CD14-positive monocyte (primary cell): Measurements from ENCODE around the gene ETS1. TPM values are rescaled to one million over a fixed set of nuclear protein-coding genes. Genes with fewer than 3 reads are reported as not detected.

Experiments
- DNase-seq, 3 donors: peaks; one replicate each; pipeline ENCODE4 v3.0.0-alpha.2; 2011 to 2022
- H2AFZ ChIP-seq: 2 replicates; pipeline ENCODE4 v1.6.0; 2012; ENCODE audit warnings: mild to moderate bottlenecking, low read depth, low read length, inconsistent platforms; ENCODE audit not compliant: insufficient read depth, poor library complexity, severe bottlenecking
- H3K27ac ChIP-seq, 2 donors: 1 replicate in 1 of 2; 2 replicates in 1 of 2; pipeline ENCODE4 v1.5.1; 2012 to 2013; ENCODE audit warnings: low read length in 2 of 2, control low read depth in 1 of 2, inconsistent platforms in 1 of 2, low read depth in 1 of 2, mild to moderate bottlenecking in 1 of 2
- H3K27me3 ChIP-seq, 2 donors: one replicate each; pipeline versions ENCODE4 v1.6.0 to v1.6.1; 2011 to 2013; ENCODE audit warnings: low read length in 2 of 2; ENCODE audit not compliant: control insufficient read depth in 2 of 2, insufficient read depth in 2 of 2
- H3K36me3 ChIP-seq, 2 donors: replicated peaks in 1 of 2; 1 replicate in 1 of 2; 2 replicates in 1 of 2; pipeline versions ENCODE4 v1.5.1 to v1.6.1; 2012 to 2013; ENCODE audit warnings: low read length in 2 of 2, control low read depth in 1 of 2, inconsistent platforms in 1 of 2, mild to moderate bottlenecking in 1 of 2; ENCODE audit not compliant: insufficient read depth in 2 of 2, control insufficient read depth in 1 of 2
- H3K4me1 ChIP-seq, 2 donors: 1 replicate in 1 of 2; 2 replicates in 1 of 2; pipeline versions ENCODE4 v1.5.1 to v1.6.1; 2012 to 2013; ENCODE audit warnings: low read length in 2 of 2, control low read depth in 1 of 2, inconsistent platforms in 1 of 2, mild to moderate bottlenecking in 1 of 2, moderate library complexity in 1 of 2; ENCODE audit not compliant: insufficient read depth in 2 of 2, control insufficient read depth in 1 of 2
- H3K4me2 ChIP-seq: replicated peaks from 2 replicates; pipeline ENCODE3; 2012; ENCODE audit warnings: low read length, moderate library complexity, mild to moderate bottlenecking; ENCODE audit not compliant: poor library complexity, severe bottlenecking; ENCODE audit errors: extremely low read depth
- H3K4me3 ChIP-seq, 3 experiments: fragments of 200-600 bp in 1 of 3; sonication (generic) in 1 of 3; replicated peaks in 1 of 3; 1 replicate in 2 of 3; 2 replicates in 1 of 3; pipeline ENCODE4 v1.5.1; 2011 to 2013; ENCODE audit warnings: low read length in 3 of 3, mild to moderate bottlenecking in 3 of 3, control low read depth in 2 of 3, low read depth in 2 of 3, inconsistent platforms in 1 of 3, moderate library complexity in 1 of 3
- H3K79me2 ChIP-seq: 2 replicates; pipeline ENCODE4 v1.6.0; 2012; ENCODE audit warnings: mild to moderate bottlenecking, control low read depth, inconsistent platforms, low read length, moderate library complexity; ENCODE audit not compliant: insufficient read depth
- H3K9ac ChIP-seq: 2 replicates; pipeline ENCODE4 v1.6.0; 2017; ENCODE audit warnings: low read length, mild to moderate bottlenecking; ENCODE audit not compliant: insufficient read depth, poor library complexity, severe bottlenecking
- H3K9me3 ChIP-seq, 2 donors: replicated peaks in 1 of 2; 1 replicate in 1 of 2; 2 replicates in 1 of 2; pipeline versions ENCODE4 v1.5.1 to v1.6.1; 2012 to 2013; ENCODE audit warnings: low read length in 2 of 2, control low read depth in 1 of 2; ENCODE audit not compliant: control insufficient read depth in 1 of 2, insufficient read depth in 1 of 2
- H4K20me1 ChIP-seq: 2 replicates; pipeline ENCODE4 v1.6.0; 2012; ENCODE audit warnings: mild to moderate bottlenecking, low read length, control low read depth, moderate library complexity; ENCODE audit not compliant: insufficient read depth
- H3K27ac Mint-ChIP-seq, 7 donors: one replicate each; pipeline ENCODE4 v1.8.0; 2020; ENCODE audit warnings: mild to moderate bottlenecking in 7 of 7, mixed read lengths in 7 of 7, moderate library complexity in 6 of 7, inconsistent platforms in 2 of 7
- H3K27me3 Mint-ChIP-seq, 3 donors: one replicate each; pipeline ENCODE4 v1.8.0; 2021 to 2022; ENCODE audit warnings: low read depth in 3 of 3, mild to moderate bottlenecking in 3 of 3, mixed read lengths in 3 of 3, moderate library complexity in 3 of 3, inconsistent platforms in 1 of 3
- H3K36me3 Mint-ChIP-seq, 2 donors: one replicate each; pipeline ENCODE4 v1.8.0; 2020; ENCODE audit warnings: mixed read lengths in 2 of 2, inconsistent platforms in 1 of 2, mild to moderate bottlenecking in 1 of 2
- H3K4me1 Mint-ChIP-seq: one replicate; pipeline ENCODE4 v1.8.0; 2020; ENCODE audit warnings: mild to moderate bottlenecking, mixed read lengths
- H3K4me3 Mint-ChIP-seq, 2 donors: one replicate each; pipeline ENCODE4 v1.8.0; 2020; ENCODE audit warnings: mild to moderate bottlenecking in 2 of 2, mixed read lengths in 2 of 2, moderate library complexity in 1 of 2
- H3K9me3 Mint-ChIP-seq, 7 donors: one replicate each; pipeline ENCODE4 v1.8.0; 2020 to 2022; ENCODE audit warnings: mixed read lengths in 7 of 7, mild to moderate bottlenecking in 6 of 7, moderate library complexity in 6 of 7, inconsistent platforms in 2 of 7
- CTCF ChIP-seq: fragments of 200-600 bp; IDR thresholded peaks from one replicate; pipeline ENCODE4 v1.8.0; 2022; ENCODE audit warnings: antibody characterized with exemption, mild to moderate bottlenecking
- WGBS: methylation state at CpG from one replicate; pipeline ENCODE4 v1.1.5; 2013; ENCODE audit warnings: missing lambda C conversion rate; ENCODE audit not compliant: insufficient coverage; 5-methylcytosine and 5-hydroxymethylcytosine counted together
- intact Hi-C, 2 donors: fragments of 100-400 bp; cut with micrococcal nuclease; formaldehyde crosslinking; loops; one replicate each; pipeline versions ENCODE4 v1.15.0 to v1.15.1; 2023
- polyA plus RNA-seq, 3 donors: library from polyadenylated mRNA; depleted of rRNA in 1 of 3; unstranded in 2 of 3; stranded (reverse) in 1 of 3; fragments of 300-500 nt in 2 of 3; fragments of >200 nt in 1 of 3; fragmentation: Illumina TruSeq in 2 of 3; gene quantifications; 1 replicate in 2 of 3; 2 replicates in 1 of 3; pipeline ENCODE4 v1.2.3, GENCODE V29; 2012 to 2021

The ETS1 gene
- polyA plus RNA-seq, 3 donors, result 0.67 to 1.6 (median 1.6) TPM

- Mint-ChIP-seq H3K9me3 (no peaks in the 10 kb centered on the region), H3K4me3 (no peak overlapping the region), H3K4me1 (no peaks in the 10 kb centered on the region), H3K36me3 (peaks cover 7 to 14% of the 10 kb centered on the region in 2 donors), H3K27me3 (peaks cover 1 to 5% (median 2%) of the 10 kb centered on the region in 3 donors), H3K27ac (no peak overlapping the region)
- Histone ChIP-seq H4K20me1 (no peaks in the 10 kb centered on the region), H3K27ac (no peak overlapping the region), H3K9me3 (no peaks in the 10 kb centered on the region), H3K36me3 (peaks cover 0 to 20% of the 10 kb centered on the region in 2 donors), H3K4me1 (no peaks in the 10 kb centered on the region), H3K9ac (no peak overlapping the region), H3K4me3 (no peak overlapping the region), H3K27me3 (no peaks in the 10 kb centered on the region), H2AFZ (no peak overlapping the region), H3K4me2 (no peak overlapping the region), H3K79me2 (no peaks in the 10 kb centered on the region)
- intact Hi-C loops, result no loop called here
- DNase-seq, result no peak
- 98% methylated on average over 5 of the region's 5 CpGs for WGBS
- no peak for TF ChIP-seq CTCF
Measured at GRCh38 chr11:128455766-128456165, 131.6 kb downstream of the ETS1 start.

GRCh38 chr11:128453444-128454336, 133.7 kb downstream of the ETS1 start:
- H3K27me3 Mint-ChIP-seq, result peaks cover 1 to 4% (median 2%) of the 10 kb centered on the region in 3 donors
- H3K4me2 ChIP-seq, result no peak overlapping the region
- H3K4me3 Mint-ChIP-seq, result no peak overlapping the region
- H3K9ac ChIP-seq, result no peak overlapping the region
- H3K9me3 Mint-ChIP-seq, result no peaks in the 10 kb centered on the region
- intact Hi-C loops, result no loop called here
- WGBS, result 98% methylated on average over 2 of the region's 5 CpGs
- H2AFZ ChIP-seq, result no peak overlapping the region
- no peaks in the 10 kb centered on the region for H3K4me1 ChIP-seq
- no peaks in the 10 kb centered on the region for H3K27me3 ChIP-seq
- no peaks in the 10 kb centered on the region for H3K79me2 ChIP-seq
- H3K27ac ChIP-seq, result no peak overlapping the region
- no peak overlapping the region for H3K27ac Mint-ChIP-seq
- H3K9me3 ChIP-seq, result no peaks in the 10 kb centered on the region
- H3K4me1 Mint-ChIP-seq, result no peaks in the 10 kb centered on the region
- no peak for DNase-seq
- no peak overlapping the region for H3K4me3 ChIP-seq
- peaks cover 0 to 7% of the 10 kb centered on the region in 2 donors for H3K36me3 ChIP-seq
- peaks cover 0 to 4% of the 10 kb centered on the region in 2 donors for H3K36me3 Mint-ChIP-seq
- TF ChIP-seq CTCF, result no peak
- H4K20me1 ChIP-seq, result no peaks in the 10 kb centered on the region
